Testis (tissue), 2 donors: Measurements from ENCODE around the gene CPSF6.

Experiments
- CTCF ChIP-seq, 3 experiments: fragments of 450-650 bp in 2 of 3; fragments of 200-600 bp in 1 of 3; sonication (generic) in 1 of 3; IDR thresholded peaks; one replicate each; pipeline ENCODE4 v1.5.1; 2016 to 2019; ENCODE audit warnings: antibody characterized with exemption in 3 of 3, mild to moderate bottlenecking in 2 of 3, moderate library complexity in 1 of 3
- POLR2A ChIP-seq: fragments of 450-650 bp; IDR thresholded peaks from one replicate; pipeline ENCODE4 v1.6.1; 2017; ENCODE audit warnings: antibody characterized with exemption, mild to moderate bottlenecking, moderate library complexity

- TF ChIP-seq CTCF (IDR thresholded peaks at IDR 0.05) (no peak), POLR2A (no peak)
Measured at GRCh38 chr12:69275471-69275891, 36.1 kb downstream of the CPSF6 start.
